ENCODE results near the gene ESRRA. TPM values are rescaled to one million over a fixed set of nuclear protein-coding genes. Genes with fewer than 3 reads are reported as not detected.

The ESRRA gene
- polyA plus RNA-seq, 1 donor (not counting 4 experiments of a cell fraction or from before 2014, with no cell fraction given): 20.8 TPM

GRCh38 chr11:64312947-64313346, 7.6 kb downstream of the ESRRA start:
- Histone ChIP-seq H2AFZ (ENCODE audit: control insufficient read depth, low read length) (no peak overlapping the region), H3K4me3 (ENCODE audit: control insufficient read depth in 2 of 3, extremely low read depth in 1 of 3, insufficient read depth in 2 of 3, low read depth in 1 of 3, low read length in 3 of 3) (no peak overlapping the region), H3K9me3 (ENCODE audit: control insufficient read depth, low read depth, low read length) (no peaks in the 10 kb centered on the region), H3K27ac (ENCODE audit: control insufficient read depth, insufficient read depth, low read length) (peak overlapping the region; percentile 15), H3K9me1 (ENCODE audit: control insufficient read depth, extremely low read depth, insufficient read depth, low read length) (no peaks in the 10 kb centered on the region), H3K4me1 (ENCODE audit: control insufficient read depth, extremely low read depth, insufficient read depth, low read length) (peaks cover 28% of the 10 kb centered on the region), H3K36me3 (ENCODE audit: control insufficient read depth in 2 of 2, extremely low read depth in 1 of 2, insufficient read depth in 2 of 2, low read length in 2 of 2) (peaks cover 13 to 22% of the 10 kb centered on the region in 2 experiments), H3K79me2 (ENCODE audit: control insufficient read depth, insufficient read depth, low read length) (peaks cover 17% of the 10 kb centered on the region), H3K9ac (ENCODE audit: control insufficient read depth, extremely low read depth, insufficient read depth, low read length) (peak overlapping the region; percentile 13), H3K27me3 (ENCODE audit: control insufficient read depth, extremely low read depth, insufficient read depth, low read length) (no peaks in the 10 kb centered on the region), H3K4me2 (ENCODE audit: control insufficient read depth, extremely low read depth, insufficient read depth, low read depth, low read length) (peak overlapping the region; percentile 19), H4K20me1 (ENCODE audit: control insufficient read depth, extremely low read depth, insufficient read depth, low read length) (peaks cover 3% of the 10 kb centered on the region)
- no peak for DNase-seq (ENCODE audit: low read depth, low spot score)
- dilution Hi-C loops (cut with MboI; ENCODE audit: extremely low pct_ligation_motif_present, low sequenced_read_pairs): no loop called here
- no peak for FAIRE-seq
- TF ChIP-seq CTCF (optimal IDR thresholded peaks at IDR 0.05 in 1 of 3, IDR thresholded peaks at IDR 0.05 in 1 of 3, conservative IDR thresholded peaks at IDR 0.05 in 1 of 3; ENCODE audit: extremely low read depth in 1 of 3, insufficient read depth in 2 of 3, low read length in 3 of 3) (no peak), EZH2 (IDR thresholded peaks at IDR 0.05; ENCODE audit: low read length) (no peak)

- H3K4me2 ChIP-seq (ENCODE audit: control insufficient read depth, extremely low read depth, insufficient read depth, low read depth, low read length): no peak overlapping the region
- peaks cover 13 to 22% of the 10 kb centered on the region in 2 experiments for H3K36me3 ChIP-seq (ENCODE audit: control insufficient read depth in 2 of 2, extremely low read depth in 1 of 2, insufficient read depth in 2 of 2, low read length in 2 of 2)
- TF ChIP-seq CTCF (optimal IDR thresholded peaks at IDR 0.05 in 1 of 3, IDR thresholded peaks at IDR 0.05 in 1 of 3, conservative IDR thresholded peaks at IDR 0.05 in 1 of 3; ENCODE audit: extremely low read depth in 1 of 3, insufficient read depth in 2 of 3, low read length in 3 of 3): peak in 1 of 3 experiments; percentile 23
- TF ChIP-seq EZH2 (IDR thresholded peaks at IDR 0.05; ENCODE audit: low read length): no peak
- peak overlapping the region; percentile 13 for H3K9ac ChIP-seq (ENCODE audit: control insufficient read depth, extremely low read depth, insufficient read depth, low read length)
- H3K4me3 ChIP-seq (ENCODE audit: control insufficient read depth in 2 of 3, extremely low read depth in 1 of 3, insufficient read depth in 2 of 3, low read depth in 1 of 3, low read length in 3 of 3): no peak overlapping the region
- peaks cover 17% of the 10 kb centered on the region for H3K79me2 ChIP-seq (ENCODE audit: control insufficient read depth, insufficient read depth, low read length)
- no peaks in the 10 kb centered on the region for H3K9me1 ChIP-seq (ENCODE audit: control insufficient read depth, extremely low read depth, insufficient read depth, low read length)
- FAIRE-seq: no peak
- H3K27me3 ChIP-seq (ENCODE audit: control insufficient read depth, extremely low read depth, insufficient read depth, low read length): no peaks in the 10 kb centered on the region
- peaks cover 3% of the 10 kb centered on the region for H4K20me1 ChIP-seq (ENCODE audit: control insufficient read depth, extremely low read depth, insufficient read depth, low read length)
- H2AFZ ChIP-seq (ENCODE audit: control insufficient read depth, low read length): no peak overlapping the region
- no peaks in the 10 kb centered on the region for H3K9me3 ChIP-seq (ENCODE audit: control insufficient read depth, low read depth, low read length)
- no peak overlapping the region for H3K27ac ChIP-seq (ENCODE audit: control insufficient read depth, insufficient read depth, low read length)
- dilution Hi-C loops (cut with MboI; ENCODE audit: extremely low pct_ligation_motif_present, low sequenced_read_pairs): no loop called here
- DNase-seq (ENCODE audit: low read depth, low spot score): no peak
- H3K4me1 ChIP-seq (ENCODE audit: control insufficient read depth, extremely low read depth, insufficient read depth, low read length): peaks cover 28% of the 10 kb centered on the region
Observed at GRCh38 chr11:64313491-64314145, 8.3 kb downstream of the ESRRA start.
